ENCODE measurements around the gene SNTG2. TPM values are rescaled to one million over a fixed set of nuclear protein-coding genes. Genes with fewer than 3 reads are reported as not detected.

The SNTG2 gene
- polyA plus RNA-seq, 3 donors = not detected

- H3K9me3 ChIP-seq (replicated peaks in 1 of 2; ENCODE audit: control insufficient read depth in 1 of 2, insufficient read depth in 1 of 2, low read length in 2 of 2) = peaks cover 0 to 4% of the 10 kb centered on the region in 2 donors
- H3K9ac ChIP-seq (ENCODE audit: insufficient read depth, low read length, poor library complexity, severe bottlenecking) = no peak overlapping the region
- H3K4me2 ChIP-seq (replicated peaks; ENCODE audit: extremely low read depth, low read length, poor library complexity, severe bottlenecking) = no peak overlapping the region
- no peaks in the 10 kb centered on the region for H3K27me3 ChIP-seq (ENCODE audit: control insufficient read depth in 2 of 2, insufficient read depth in 2 of 2, low read length in 2 of 2)
- H3K79me2 ChIP-seq (ENCODE audit: insufficient read depth, low read length) = no peaks in the 10 kb centered on the region
- H2AFZ ChIP-seq (ENCODE audit: insufficient read depth, low read depth, low read length, poor library complexity, severe bottlenecking) = no peak overlapping the region
- 89% methylated on average over 8 of the region's 8 CpGs for WGBS (ENCODE audit: insufficient coverage)
- intact Hi-C loops (cut with micrococcal nuclease) = no loop called here
- no peak overlapping the region for H3K4me3 ChIP-seq (replicated peaks in 1 of 3; ENCODE audit: low read depth in 2 of 3, low read length in 3 of 3)
- H3K36me3 ChIP-seq (replicated peaks in 1 of 2; ENCODE audit: control insufficient read depth in 1 of 2, insufficient read depth in 2 of 2, low read length in 2 of 2) = no peaks in the 10 kb centered on the region
- peaks cover 0 to 4% (median 0%) of the 10 kb centered on the region in 3 donors for H3K27me3 Mint-ChIP-seq (ENCODE audit: low read depth in 3 of 3)
- H3K27ac Mint-ChIP-seq = peak overlapping the region in 1 of 7 donors; percentile 40
- H3K4me1 Mint-ChIP-seq = no peaks in the 10 kb centered on the region
- H3K9me3 Mint-ChIP-seq = peaks cover 0 to 4% (median 0%) of the 10 kb centered on the region in 7 donors
- no peak for DNase-seq
- no peaks in the 10 kb centered on the region for H3K36me3 Mint-ChIP-seq
- no peak for TF ChIP-seq CTCF (IDR thresholded peaks at IDR 0.05)
- H3K27ac ChIP-seq (ENCODE audit: low read depth in 1 of 2, low read length in 2 of 2) = no peak overlapping the region
- H3K4me1 ChIP-seq (ENCODE audit: control insufficient read depth in 1 of 2, insufficient read depth in 2 of 2, low read length in 2 of 2) = no peaks in the 10 kb centered on the region
- no peak overlapping the region for H3K4me3 Mint-ChIP-seq
- no peaks in the 10 kb centered on the region for H4K20me1 ChIP-seq (ENCODE audit: insufficient read depth, low read length)
These were observed 39.3 kb downstream of the SNTG2 start for GRCh38 chr2:989781-990467.

GRCh38 chr2:990970-991369, 40.3 kb downstream of the SNTG2 start:
- Histone ChIP-seq H2AFZ (ENCODE audit: insufficient read depth, low read depth, low read length, poor library complexity, severe bottlenecking) (no peak overlapping the region), H3K4me1 (ENCODE audit: control insufficient read depth in 1 of 2, insufficient read depth in 2 of 2, low read length in 2 of 2) (no peaks in the 10 kb centered on the region), H3K9me3 (replicated peaks in 1 of 2; ENCODE audit: control insufficient read depth in 1 of 2, insufficient read depth in 1 of 2, low read length in 2 of 2) (peaks cover 0 to 4% of the 10 kb centered on the region in 2 donors), H3K27ac (ENCODE audit: low read depth in 1 of 2, low read length in 2 of 2) (no peak overlapping the region), H3K79me2 (ENCODE audit: insufficient read depth, low read length) (no peaks in the 10 kb centered on the region), H3K27me3 (ENCODE audit: control insufficient read depth in 2 of 2, insufficient read depth in 2 of 2, low read length in 2 of 2) (no peaks in the 10 kb centered on the region), H3K4me2 (replicated peaks; ENCODE audit: extremely low read depth, low read length, poor library complexity, severe bottlenecking) (no peak overlapping the region), H3K9ac (ENCODE audit: insufficient read depth, low read length, poor library complexity, severe bottlenecking) (no peak overlapping the region), H3K4me3 (replicated peaks in 1 of 3; ENCODE audit: low read depth in 2 of 3, low read length in 3 of 3) (no peak overlapping the region), H3K36me3 (replicated peaks in 1 of 2; ENCODE audit: control insufficient read depth in 1 of 2, insufficient read depth in 2 of 2, low read length in 2 of 2) (no peaks in the 10 kb centered on the region), H4K20me1 (ENCODE audit: insufficient read depth, low read length) (no peaks in the 10 kb centered on the region)
- peaks cover 0 to 2% (median 0%) of the 10 kb centered on the region in 3 donors for H3K27me3 Mint-ChIP-seq (ENCODE audit: low read depth in 3 of 3)
- H3K36me3 Mint-ChIP-seq = no peaks in the 10 kb centered on the region
- intact Hi-C loops (cut with micrococcal nuclease) = no loop called here
- TF ChIP-seq CTCF (IDR thresholded peaks at IDR 0.05) = no peak
- H3K27ac Mint-ChIP-seq = no peak overlapping the region
- peaks cover 0 to 4% (median 0%) of the 10 kb centered on the region in 7 donors for H3K9me3 Mint-ChIP-seq
- no peaks in the 10 kb centered on the region for H3K4me1 Mint-ChIP-seq
- H3K4me3 Mint-ChIP-seq = no peak overlapping the region
- DNase-seq = no peak

All from CD14-positive monocyte (primary cell).